Lung microvascular endothelial cell (primary cell): ENCODE measurements around the gene POTEF. TPM values are rescaled to one million over a fixed set of nuclear protein-coding genes. Genes with fewer than 3 reads are reported as not detected.
"Not testable (repeated sequence)": the region's sequence is repeated elsewhere in the genome, so short reads cannot be mapped to it uniquely, and the experiment has no call there.

Experiments
- DNase-seq, 2 donors: peaks; one replicate each; pipeline versions ENCODE4 v3.0.0 to v3.0.0-alpha.2; 2010; ENCODE audit warnings: low read depth in 2 of 2
- total RNA-seq: library from RNA; depleted of rRNA; stranded (reverse); fragments of >200 nt; gene quantifications from 2 replicates; pipeline ENCODE4 v1.2.1, GENCODE V29; 2014

POTEF gene
- total RNA-seq, 1 donor from 2014 or later: 0.20 TPM

- no peak for DNase-seq
These were observed 24.0 kb upstream of the POTEF start for GRCh38 chr2:130152816-130153595.

GRCh38 chr2:130152136-130152815, 23.3 kb upstream of the POTEF start:
- not testable (repeated sequence) for DNase-seq

GRCh38 chr2:130151145-130151512, 22.1 kb upstream of the POTEF start:
- DNase-seq: not testable (repeated sequence)

GRCh38 chr2:130150181-130151144, 21.4 kb upstream of the POTEF start:
- DNase-seq: no peak

GRCh38 chr2:130148515-130148914, 19.5 kb upstream of the POTEF start:
- not testable (repeated sequence) for DNase-seq

GRCh38 chr2:130145006-130145414, 16.0 kb upstream of the POTEF start, which contains the start of gene CCDC74B:
CCDC74B (minus strand) TSS chr2:130145112; CDS start chr2:130144996, 116 bp downstream.
- DNase-seq: not testable (repeated sequence)

- not testable (repeated sequence) for DNase-seq
These were observed 14.4 kb upstream of the POTEF start for GRCh38 chr2:130143266-130144039.

- DNase-seq: not testable (repeated sequence)
These were observed 13.6 kb upstream of the POTEF start for GRCh38 chr2:130142396-130143265.

- not testable (repeated sequence) for DNase-seq
These were observed 12.8 kb upstream of the POTEF start for GRCh38 chr2:130141645-130142370.

GRCh38 chr2:130141002-130141401, 12.0 kb upstream of the POTEF start:
- DNase-seq: not testable (repeated sequence)

GRCh38 chr2:130140516-130140915, 11.5 kb upstream of the POTEF start:
- not testable (repeated sequence) for DNase-seq

- not testable (repeated sequence) for DNase-seq
These were observed 10.6 kb upstream of the POTEF start for GRCh38 chr2:130139331-130140280.

- not testable (repeated sequence) for DNase-seq
These were observed 9.8 kb upstream of the POTEF start for GRCh38 chr2:130138841-130139251.

GRCh38 chr2:130138326-130138725, 9.3 kb upstream of the POTEF start:
- DNase-seq: not testable (repeated sequence)

- not testable (repeated sequence) for DNase-seq
These were observed 8.1 kb upstream of the POTEF start for GRCh38 chr2:130137118-130137517.

GRCh38 chr2:130136546-130136945, 7.5 kb upstream of the POTEF start:
- not testable (repeated sequence) for DNase-seq

- DNase-seq: no peak
These were observed 6.9 kb upstream of the POTEF start for GRCh38 chr2:130135692-130136541.
